HepG2 (cell line): ENCODE results near the gene DMPK.

Experiments used
- EZH2 ChIP-seq: conservative IDR thresholded peaks from 2 replicates; pipeline ENCODE4 v1.6.1; 2012; ENCODE audit warnings: mild to moderate bottlenecking, low read depth, low read length, moderate library complexity
- KDM5A ChIP-seq: fragments of 200-600 bp; sonication (generic); IDR thresholded peaks from 2 replicates; pipeline ENCODE4 v1.7.0; 2018; ENCODE audit warnings: antibody characterized with exemption, mild to moderate bottlenecking, low read length, borderline replicate concordance
- NFRKB ChIP-seq: fragments of 450-650 bp; IDR thresholded peaks from 2 replicates; pipeline ENCODE4 v1.6.1; 2017
- POLR2A ChIP-seq, 2 experiments: IDR thresholded peaks; 2 replicates each; pipeline ENCODE4 v1.6.1; 2011; ENCODE audit warnings: low read depth in 2 of 2, low read length in 2 of 2, mild to moderate bottlenecking in 1 of 2, moderate library complexity in 1 of 2; ENCODE audit not compliant: insufficient read depth in 1 of 2
- POLR2AphosphoS5 ChIP-seq: IDR thresholded peaks from 2 replicates; pipeline ENCODE4 v1.6.1; 2012; ENCODE audit warnings: low read depth, low read length
- SIN3A ChIP-seq: IDR thresholded peaks from 2 replicates; pipeline ENCODE4 v1.6.1; 2011; ENCODE audit warnings: low read depth, mild to moderate bottlenecking, control low read depth, low read length, borderline replicate concordance
- ZZZ3 ChIP-seq: sonication (generic); formaldehyde crosslinking; IDR thresholded peaks from 2 replicates; pipeline ENCODE4 v1.4.0; 2020; ENCODE audit warnings: missing genetic modification reagents, mild to moderate bottlenecking, borderline replicate concordance
- TF ChIP-seq, protein P1 (sequence below): sonication (generic); formaldehyde crosslinking; IDR thresholded peaks from 2 replicates; pipeline ENCODE4 v1.8.0; 2023; ENCODE audit warnings: mild to moderate bottlenecking, missing genetic modification reagents
- TF ChIP-seq, protein P2 (sequence below), 2 experiments: IDR thresholded peaks; 2 replicates each; pipeline ENCODE4 v1.6.1; 2011 to 2012; ENCODE audit warnings: low read length in 2 of 2, borderline replicate concordance in 1 of 2, low read depth in 1 of 2, mild to moderate bottlenecking in 1 of 2, moderate library complexity in 1 of 2
- TF ChIP-seq, protein P3 (sequence below): sonication (generic); formaldehyde crosslinking; IDR thresholded peaks from 2 replicates; pipeline ENCODE4 v1.5.0; 2020; ENCODE audit warnings: mild to moderate bottlenecking, missing genetic modification reagents, moderate library complexity

DNA sequence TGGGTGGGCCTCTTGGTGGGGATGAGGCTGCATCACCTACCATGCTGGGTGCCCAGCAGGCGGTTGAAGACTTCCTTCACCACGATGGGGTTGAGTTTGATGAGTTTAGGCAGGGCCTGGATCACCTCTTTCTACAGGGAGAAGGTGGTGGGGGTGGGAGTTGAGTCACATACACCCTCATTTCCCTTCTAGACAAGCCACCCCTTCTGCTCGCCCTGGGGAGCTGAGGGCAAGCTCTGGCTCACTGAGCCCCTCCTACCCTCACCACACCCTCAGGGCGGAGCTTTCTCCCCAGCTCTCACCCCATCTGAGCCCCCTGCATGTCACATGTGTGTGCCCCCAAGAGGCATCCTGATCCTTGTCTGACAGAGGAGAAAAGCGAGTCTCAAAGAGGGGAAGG is 40.4 kb upstream of the DMPK start:
- TF ChIP-seq SIN3A (no peak), POLR2A (IDR thresholded peaks at IDR 0.05; ENCODE audit: insufficient read depth in 1 of 2, low read depth in 2 of 2, low read length in 2 of 2) (no peak), KDM5A (no peak), NFRKB (no peak), POLR2AphosphoS5 (no peak), EZH2 (no peak), ZZZ3 (CRISPR knock-in tag) (no peak)
- TF ChIP-seq, protein P1, sequence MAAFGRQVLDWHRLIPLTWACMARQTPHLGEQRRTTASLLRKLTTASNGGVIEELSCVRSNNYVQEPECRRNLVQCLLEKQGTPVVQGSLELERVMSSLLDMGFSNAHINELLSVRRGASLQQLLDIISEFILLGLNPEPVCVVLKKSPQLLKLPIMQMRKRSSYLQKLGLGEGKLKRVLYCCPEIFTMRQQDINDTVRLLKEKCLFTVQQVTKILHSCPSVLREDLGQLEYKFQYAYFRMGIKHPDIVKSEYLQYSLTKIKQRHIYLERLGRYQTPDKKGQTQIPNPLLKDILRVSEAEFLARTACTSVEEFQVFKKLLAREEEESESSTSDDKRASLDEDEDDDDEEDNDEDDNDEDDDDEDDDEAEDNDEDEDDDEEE (CRISPR knock-in tag) = no peak
- TF ChIP-seq, protein P2, sequence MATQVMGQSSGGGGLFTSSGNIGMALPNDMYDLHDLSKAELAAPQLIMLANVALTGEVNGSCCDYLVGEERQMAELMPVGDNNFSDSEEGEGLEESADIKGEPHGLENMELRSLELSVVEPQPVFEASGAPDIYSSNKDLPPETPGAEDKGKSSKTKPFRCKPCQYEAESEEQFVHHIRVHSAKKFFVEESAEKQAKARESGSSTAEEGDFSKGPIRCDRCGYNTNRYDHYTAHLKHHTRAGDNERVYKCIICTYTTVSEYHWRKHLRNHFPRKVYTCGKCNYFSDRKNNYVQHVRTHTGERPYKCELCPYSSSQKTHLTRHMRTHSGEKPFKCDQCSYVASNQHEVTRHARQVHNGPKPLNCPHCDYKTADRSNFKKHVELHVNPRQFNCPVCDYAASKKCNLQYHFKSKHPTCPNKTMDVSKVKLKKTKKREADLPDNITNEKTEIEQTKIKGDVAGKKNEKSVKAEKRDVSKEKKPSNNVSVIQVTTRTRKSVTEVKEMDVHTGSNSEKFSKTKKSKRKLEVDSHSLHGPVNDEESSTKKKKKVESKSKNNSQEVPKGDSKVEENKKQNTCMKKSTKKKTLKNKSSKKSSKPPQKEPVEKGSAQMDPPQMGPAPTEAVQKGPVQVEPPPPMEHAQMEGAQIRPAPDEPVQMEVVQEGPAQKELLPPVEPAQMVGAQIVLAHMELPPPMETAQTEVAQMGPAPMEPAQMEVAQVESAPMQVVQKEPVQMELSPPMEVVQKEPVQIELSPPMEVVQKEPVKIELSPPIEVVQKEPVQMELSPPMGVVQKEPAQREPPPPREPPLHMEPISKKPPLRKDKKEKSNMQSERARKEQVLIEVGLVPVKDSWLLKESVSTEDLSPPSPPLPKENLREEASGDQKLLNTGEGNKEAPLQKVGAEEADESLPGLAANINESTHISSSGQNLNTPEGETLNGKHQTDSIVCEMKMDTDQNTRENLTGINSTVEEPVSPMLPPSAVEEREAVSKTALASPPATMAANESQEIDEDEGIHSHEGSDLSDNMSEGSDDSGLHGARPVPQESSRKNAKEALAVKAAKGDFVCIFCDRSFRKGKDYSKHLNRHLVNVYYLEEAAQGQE (IDR thresholded peaks at IDR 0.05; ENCODE audit: borderline replicate concordance in 1 of 2, low read depth in 1 of 2, low read length in 2 of 2) = no peak
- TF ChIP-seq, protein P3, sequence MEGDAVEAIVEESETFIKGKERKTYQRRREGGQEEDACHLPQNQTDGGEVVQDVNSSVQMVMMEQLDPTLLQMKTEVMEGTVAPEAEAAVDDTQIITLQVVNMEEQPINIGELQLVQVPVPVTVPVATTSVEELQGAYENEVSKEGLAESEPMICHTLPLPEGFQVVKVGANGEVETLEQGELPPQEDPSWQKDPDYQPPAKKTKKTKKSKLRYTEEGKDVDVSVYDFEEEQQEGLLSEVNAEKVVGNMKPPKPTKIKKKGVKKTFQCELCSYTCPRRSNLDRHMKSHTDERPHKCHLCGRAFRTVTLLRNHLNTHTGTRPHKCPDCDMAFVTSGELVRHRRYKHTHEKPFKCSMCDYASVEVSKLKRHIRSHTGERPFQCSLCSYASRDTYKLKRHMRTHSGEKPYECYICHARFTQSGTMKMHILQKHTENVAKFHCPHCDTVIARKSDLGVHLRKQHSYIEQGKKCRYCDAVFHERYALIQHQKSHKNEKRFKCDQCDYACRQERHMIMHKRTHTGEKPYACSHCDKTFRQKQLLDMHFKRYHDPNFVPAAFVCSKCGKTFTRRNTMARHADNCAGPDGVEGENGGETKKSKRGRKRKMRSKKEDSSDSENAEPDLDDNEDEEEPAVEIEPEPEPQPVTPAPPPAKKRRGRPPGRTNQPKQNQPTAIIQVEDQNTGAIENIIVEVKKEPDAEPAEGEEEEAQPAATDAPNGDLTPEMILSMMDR (CRISPR knock-in tag) = no peak
